ENCODE measurements around the gene ANGPTL1. TPM values are rescaled to one million over a fixed set of nuclear protein-coding genes. Genes with fewer than 3 reads are reported as not detected.

Gene ANGPTL1
- total RNA-seq, 1 donor from 2014 or later: under 0.01 TPM

Other genes starting within 250 kb of the ANGPTL1 start
- 17.2 and 24.7 TPM in 2 replicates for gene RALGPS2, start 145.8 kb downstream of the ANGPTL1 start, total RNA-seq
- 37.2 and 38.1 TPM in 2 replicates for gene FAM20B, start 154.8 kb upstream of the ANGPTL1 start, total RNA-seq
- 28.0 and 34.8 TPM in 2 replicates for gene TOR3A, start 211.0 kb upstream of the ANGPTL1 start, total RNA-seq

Measured in pulmonary artery endothelial cell (primary cell).